GM18517 (cell line): ENCODE results near the gene AAGAB.

Source experiments
- ATAC-seq: cut with Tn5 transposase; IDR thresholded peaks from one replicate; pipeline ENCODE4 v1.9.1; 2021; ENCODE audit warnings: mild to moderate bottlenecking, moderate library complexity; ENCODE audit not compliant: unreplicated experiment

AAGAB gene

GRCh38 chr15:67190326-67190725 lies 64.1 kb downstream of the AAGAB start:
- no peak for ATAC-seq

DNA sequence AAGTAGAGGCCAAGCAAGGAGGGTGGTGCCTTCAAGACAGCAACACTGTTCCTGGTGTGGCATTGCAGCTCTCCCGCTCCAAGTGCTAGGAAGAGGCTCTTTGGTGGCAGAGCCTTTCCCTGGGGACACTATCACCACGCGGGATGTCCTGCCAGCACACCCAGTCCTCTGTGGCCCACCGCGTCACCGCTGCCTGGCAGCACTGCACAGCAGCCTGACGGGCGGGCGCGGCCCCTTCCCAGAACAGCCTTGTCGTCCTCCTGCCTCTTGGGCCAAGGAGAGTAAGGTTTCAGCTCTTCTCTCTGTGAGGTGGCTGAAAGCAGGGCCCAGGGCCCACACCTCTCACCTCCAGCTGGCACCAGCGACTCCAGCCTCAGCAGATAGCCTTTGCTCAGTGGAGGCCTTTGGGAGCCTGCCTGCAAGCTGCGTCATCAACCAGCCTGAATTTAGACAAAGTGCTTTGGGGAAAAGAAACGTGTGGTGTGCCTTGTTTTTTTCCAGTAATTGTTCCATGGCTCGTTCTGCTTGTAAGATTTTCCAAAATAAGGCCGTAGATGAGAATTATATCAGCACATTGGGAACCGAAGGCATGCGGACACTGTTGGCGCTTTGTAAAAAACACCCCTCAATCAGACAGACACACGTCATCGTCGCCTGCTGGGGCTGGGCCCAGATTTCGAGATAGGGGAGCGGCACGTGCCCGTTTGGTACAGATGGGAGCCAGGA lies 65.0 kb downstream of the AAGAB start:
- ATAC-seq: no peak

DNA sequence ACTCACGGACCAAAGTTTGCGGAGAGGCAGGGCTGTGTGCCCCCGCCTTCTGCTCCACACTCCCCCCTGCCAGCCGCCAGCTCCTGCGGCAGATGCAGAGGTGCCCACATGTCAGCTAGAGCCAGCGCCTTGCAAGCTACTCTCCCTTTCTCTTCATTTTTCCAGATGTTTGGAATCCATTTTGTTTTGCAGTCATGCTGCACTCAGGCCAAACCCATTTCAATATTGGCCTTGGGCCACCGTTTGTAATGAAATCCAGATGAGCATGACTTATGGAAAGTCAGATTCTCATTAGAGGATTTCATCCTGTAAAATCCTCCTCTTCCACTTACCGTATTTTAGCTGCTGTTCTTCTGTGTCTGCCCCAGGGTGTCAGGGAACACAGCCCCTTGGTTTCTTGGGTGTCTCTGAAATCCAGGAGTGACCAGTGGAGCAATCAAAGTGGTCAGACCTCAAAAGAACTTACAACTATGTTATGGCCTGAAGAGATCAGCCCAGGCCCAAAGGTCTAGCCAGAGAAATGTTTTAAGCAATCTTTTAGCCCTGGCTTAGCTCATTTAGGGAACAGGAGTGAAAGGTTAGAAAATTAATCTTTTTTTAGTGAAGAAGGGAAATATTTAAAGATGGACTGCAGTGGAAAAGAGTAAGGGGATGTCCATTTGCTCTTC lies 65.8 kb downstream of the AAGAB start:
- no peak for ATAC-seq

DNA sequence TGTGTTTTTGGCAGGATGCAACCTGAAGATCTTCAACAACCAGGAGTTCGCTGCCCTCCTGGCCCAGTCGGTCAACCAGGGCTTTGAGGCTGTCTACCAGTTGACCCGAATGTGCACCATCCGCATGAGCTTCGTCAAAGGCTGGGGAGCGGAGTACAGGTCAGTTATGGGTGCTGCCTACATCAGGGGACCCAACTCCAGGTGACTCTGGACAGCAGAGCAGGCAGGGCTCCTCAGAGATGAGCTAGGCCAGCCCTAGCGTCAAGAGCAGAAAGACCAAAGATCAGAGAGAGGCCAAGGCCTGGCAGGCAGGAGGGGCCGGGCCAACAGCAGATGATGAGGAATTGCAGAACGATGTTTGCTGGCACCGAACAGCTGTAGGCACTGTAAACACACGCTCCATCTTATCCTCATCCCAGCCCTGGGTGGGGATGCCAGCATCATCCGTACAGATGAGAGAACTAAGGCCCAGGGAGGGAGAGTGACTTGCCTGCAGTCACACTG lies 67.1 kb downstream of the AAGAB start:
- no peak for ATAC-seq

- no peak for ATAC-seq
Measured at GRCh38 chr15:67186688-67187087, 67.8 kb downstream of the AAGAB start.

- ATAC-seq: no peak
Measured at GRCh38 chr15:67186226-67186649, 68.2 kb downstream of the AAGAB start.

GRCh38 chr15:67185621-67186225 lies 68.7 kb downstream of the AAGAB start:
- ATAC-seq: no peak

DNA sequence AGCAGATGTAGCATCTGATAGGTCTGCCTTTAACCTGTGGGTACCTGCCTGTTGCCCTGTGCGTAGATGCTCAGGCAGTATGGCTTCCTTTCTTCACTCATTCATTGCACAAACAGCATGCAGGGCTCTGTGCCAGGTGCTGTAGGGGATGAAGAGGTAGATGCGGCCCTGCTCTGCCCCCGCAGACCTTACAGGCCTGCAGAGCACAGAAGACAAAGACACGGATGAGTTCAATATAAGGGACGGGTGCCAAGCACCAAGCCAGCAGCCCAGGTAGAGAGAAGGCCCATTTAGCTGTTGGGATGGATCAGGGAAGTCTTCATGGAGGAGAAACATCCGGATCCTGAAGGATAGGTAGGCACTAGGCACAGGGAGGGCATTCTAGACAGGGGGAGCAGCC lies 69.4 kb downstream of the AAGAB start:
- ATAC-seq: no peak

DNA sequence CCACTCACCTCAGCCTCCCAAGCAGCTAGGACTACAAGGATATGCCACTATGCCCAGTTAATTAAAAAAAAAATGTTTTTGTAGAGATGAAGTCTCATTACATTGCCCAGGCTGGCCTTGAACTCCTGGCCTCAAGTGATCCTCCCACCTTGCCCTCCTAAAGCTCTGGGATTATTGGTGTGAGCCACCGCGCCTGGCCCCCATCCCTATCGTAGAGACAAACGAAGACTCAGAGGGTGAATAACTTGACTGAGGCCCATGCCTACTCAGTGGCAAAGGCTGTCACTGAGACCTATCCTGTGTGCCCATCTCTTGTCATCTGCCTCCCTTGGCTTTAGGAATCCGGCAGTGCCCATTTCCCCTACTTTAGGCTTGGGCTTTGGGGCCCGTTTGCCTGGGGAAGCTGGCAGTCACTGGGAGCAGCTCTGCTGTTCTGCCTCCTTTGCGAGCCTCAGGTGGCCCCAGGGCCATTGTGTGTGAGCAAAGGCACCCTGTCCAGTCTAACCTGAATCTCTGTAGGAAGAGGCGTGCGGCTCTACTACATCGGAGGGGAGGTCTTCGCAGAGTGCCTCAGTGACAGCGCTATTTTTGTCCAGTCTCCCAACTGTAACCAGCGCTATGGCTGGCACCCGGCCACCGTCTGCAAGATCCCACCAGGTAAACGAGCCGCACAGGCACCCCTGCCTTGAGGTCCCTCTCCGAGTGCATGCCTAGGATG lies 70.1 kb downstream of the AAGAB start:
- ATAC-seq: no peak

DNA sequence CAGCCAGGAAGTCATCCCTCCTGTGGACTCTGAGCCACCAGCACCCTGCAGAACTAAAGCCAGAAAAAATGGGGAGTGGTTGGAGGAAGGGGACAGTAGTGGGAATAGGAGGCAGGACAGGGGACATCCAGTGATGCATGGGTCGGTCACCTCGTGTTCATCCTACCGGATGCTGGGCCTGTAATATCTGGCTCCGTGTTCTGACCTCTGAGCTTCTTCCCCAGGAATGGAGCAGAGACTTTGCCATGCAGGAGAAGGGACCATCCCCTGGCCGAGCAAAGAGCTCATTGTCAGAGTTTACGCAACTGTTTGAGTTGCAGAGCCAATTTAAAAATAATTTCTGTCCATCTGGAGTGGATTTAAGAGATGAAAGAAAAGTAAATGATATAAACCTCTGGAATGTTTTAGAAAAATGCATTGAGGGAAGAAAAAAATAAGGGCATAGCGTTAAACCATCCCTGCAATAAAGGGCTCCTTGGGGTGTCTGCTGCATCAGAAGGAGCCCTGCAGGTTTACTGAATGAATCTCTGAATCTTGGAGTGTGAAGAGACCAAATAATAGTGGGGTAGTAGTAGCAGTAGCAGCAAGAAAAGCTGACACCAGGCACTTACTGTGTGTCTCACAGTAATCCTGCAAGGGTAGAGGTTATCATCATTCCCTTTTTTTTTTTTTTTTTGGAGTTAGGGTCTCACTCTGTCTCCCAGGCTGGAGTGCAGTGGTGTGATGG lies 70.9 kb downstream of the AAGAB start:
- ATAC-seq: no peak

DNA sequence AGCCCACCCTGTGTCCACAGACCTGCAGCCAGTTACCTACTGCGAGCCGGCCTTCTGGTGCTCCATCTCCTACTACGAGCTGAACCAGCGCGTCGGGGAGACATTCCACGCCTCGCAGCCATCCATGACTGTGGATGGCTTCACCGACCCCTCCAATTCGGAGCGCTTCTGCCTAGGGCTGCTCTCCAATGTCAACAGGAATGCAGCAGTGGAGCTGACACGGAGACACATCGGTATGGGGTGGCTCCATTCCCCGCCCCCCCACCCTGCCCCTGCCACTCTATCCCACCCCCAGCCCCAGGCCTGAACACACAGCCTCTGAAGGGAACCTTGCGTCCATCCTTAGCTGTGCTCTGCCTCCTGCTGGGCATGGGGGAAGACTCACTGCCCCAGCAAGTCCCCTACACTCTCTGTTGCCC lies 73.2 kb downstream of the AAGAB start:
- no peak for ATAC-seq

- ATAC-seq: no peak
Measured at GRCh38 chr15:67180514-67181191, 73.8 kb downstream of the AAGAB start.

DNA sequence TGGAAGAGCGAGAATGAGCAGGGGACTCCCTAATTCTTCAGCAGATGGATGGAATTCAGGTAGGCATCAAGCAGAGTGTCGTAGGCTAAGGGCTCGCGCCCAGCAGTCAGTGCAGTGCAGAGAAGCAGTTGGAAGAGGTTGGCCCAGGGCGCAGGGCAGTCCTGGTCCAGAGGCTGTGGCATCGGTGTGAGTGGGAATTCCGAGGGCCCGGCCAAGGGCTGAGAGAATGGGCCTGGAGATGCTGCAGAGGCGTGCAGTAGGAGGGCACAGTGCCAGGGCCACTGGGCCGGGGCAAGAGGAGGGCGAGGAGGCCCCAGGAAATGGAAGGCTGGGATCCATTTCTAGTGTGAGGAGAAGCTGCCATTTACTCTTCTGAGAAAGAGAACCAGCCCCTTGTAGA lies 74.4 kb downstream of the AAGAB start:
- no peak for ATAC-seq

GRCh38 chr15:67179411-67179995 lies 75.0 kb downstream of the AAGAB start:
- ATAC-seq: no peak

DNA sequence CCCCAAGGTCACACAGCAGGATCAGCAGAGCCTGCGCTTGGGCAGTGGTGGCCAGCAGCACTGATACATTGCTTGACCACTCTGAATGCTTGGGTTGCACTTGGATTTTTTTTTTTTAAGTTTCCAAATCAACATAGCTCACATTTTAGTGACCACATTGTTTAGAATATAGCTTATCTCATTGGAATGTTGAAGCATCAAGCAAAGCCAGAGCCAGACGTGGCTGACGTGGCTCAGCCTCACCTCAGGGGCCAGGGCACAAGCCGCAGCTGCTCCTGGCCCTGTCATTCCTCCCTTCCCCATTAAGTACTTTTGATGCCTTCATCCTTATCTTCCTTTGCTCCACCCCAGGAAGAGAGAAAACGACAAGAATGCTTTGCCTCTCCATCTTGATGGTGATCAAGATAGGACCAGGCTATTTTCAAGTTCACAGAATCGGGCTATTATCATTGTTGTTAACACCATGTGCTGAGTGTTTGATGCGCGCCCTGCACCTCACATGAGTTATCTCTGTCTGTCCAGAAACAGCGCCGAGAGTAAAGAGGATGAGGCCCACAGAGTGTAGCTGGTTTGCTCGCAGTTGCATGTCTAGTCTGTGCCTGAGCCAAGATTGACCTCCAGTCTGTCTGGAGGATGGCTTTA lies 75.8 kb downstream of the AAGAB start:
- no peak for ATAC-seq

DNA sequence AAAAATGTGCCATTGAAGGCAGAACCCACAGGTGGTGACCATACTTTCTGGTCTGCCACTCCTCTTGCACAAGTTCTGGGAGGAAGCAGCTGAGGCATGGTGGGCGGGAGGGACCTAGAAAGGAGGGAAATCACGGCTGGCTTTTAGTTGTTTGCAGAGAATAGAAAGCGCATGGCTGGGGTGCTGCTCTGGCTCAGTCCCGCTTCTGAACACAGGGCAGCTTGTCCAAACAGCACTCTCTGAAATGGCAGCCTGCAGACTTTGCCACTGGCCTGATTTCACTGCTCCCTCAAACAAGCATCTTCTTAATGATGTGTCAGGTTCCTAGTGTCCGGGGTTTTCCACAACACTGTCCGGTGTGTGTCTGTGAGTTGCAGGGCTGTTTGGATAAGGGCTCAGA lies 76.7 kb downstream of the AAGAB start:
- ATAC-seq: no peak

GRCh38 chr15:67176195-67176971 lies 78.1 kb downstream of the AAGAB start:
- ATAC-seq: no peak

DNA sequence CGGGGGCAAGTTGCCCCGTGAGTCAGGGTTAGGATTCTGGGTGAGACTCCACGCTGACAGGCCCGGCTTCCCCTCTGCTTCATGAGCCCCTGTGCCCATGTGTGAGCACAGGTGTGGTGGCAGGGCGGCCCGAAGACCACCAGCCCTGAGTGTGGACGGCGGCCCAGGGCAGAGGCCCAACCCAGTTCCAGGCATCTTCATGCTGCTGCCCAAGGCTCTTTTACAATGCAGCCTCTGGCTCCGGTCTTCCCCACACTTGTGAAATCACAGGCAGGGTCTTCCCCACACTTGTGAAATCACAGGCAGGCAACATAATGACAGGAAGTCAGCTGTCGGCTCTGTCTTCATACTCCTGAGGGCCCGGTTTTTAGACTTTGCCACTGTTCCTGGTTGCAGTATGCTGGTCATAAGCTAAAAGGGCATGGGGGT lies 78.8 kb downstream of the AAGAB start:
- ATAC-seq: no peak
